ENCODE results near the gene WWOX.

GRCh38 chr16:79213214-79213613, 1113.8 kb downstream of the WWOX start:
- TF ChIP-seq CTCF (IDR thresholded peaks at IDR 0.05; ENCODE audit: poor library complexity, severe bottlenecking), result no peak
- TF ChIP-seq EZH2 (IDR thresholded peaks at IDR 0.05; ENCODE audit: borderline replicate concordance, insufficient read depth, low read length, poor library complexity, severe bottlenecking), result no peak
- TF ChIP-seq MXI1 (conservative IDR thresholded peaks at IDR 0.05; ENCODE audit: poor library complexity, severe bottlenecking), result no peak

Measured in neural cell (in vitro differentiated cells).